Measurements from ENCODE around the gene DPF3. TPM values are rescaled to one million over a fixed set of nuclear protein-coding genes. Genes with fewer than 3 reads are reported as not detected.

DPF3 gene
- total RNA-seq, 1 donor from 2014 or later, result 0.90 TPM

GRCh38 chr14:72699852-72700257 is 194.0 kb downstream of the DPF3 start:
- Histone ChIP-seq H3K4me1 (no peaks in the 10 kb centered on the region), H3K27me3 (no peaks in the 10 kb centered on the region), H3K9me3 (no peaks in the 10 kb centered on the region), H3K4me3 (no peak overlapping the region), H3K27ac (no peak overlapping the region), H3K36me3 (no peaks in the 10 kb centered on the region)
- no peak for DNase-seq
- ATAC-seq, result peak; percentile 90
- intact Hi-C loops (cut with DNase I), result no loop called here
- TF ChIP-seq, protein P1, sequence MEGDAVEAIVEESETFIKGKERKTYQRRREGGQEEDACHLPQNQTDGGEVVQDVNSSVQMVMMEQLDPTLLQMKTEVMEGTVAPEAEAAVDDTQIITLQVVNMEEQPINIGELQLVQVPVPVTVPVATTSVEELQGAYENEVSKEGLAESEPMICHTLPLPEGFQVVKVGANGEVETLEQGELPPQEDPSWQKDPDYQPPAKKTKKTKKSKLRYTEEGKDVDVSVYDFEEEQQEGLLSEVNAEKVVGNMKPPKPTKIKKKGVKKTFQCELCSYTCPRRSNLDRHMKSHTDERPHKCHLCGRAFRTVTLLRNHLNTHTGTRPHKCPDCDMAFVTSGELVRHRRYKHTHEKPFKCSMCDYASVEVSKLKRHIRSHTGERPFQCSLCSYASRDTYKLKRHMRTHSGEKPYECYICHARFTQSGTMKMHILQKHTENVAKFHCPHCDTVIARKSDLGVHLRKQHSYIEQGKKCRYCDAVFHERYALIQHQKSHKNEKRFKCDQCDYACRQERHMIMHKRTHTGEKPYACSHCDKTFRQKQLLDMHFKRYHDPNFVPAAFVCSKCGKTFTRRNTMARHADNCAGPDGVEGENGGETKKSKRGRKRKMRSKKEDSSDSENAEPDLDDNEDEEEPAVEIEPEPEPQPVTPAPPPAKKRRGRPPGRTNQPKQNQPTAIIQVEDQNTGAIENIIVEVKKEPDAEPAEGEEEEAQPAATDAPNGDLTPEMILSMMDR (IDR thresholded peaks at IDR 0.05), result no peak

GRCh38 chr14:72699443-72699842 is 194.5 kb downstream of the DPF3 start:
- DNase-seq (no peak), ATAC-seq (no peak)
- no peak overlapping the region for H3K27ac ChIP-seq
- intact Hi-C loops (cut with DNase I), result no loop called here
- H3K4me1 ChIP-seq, result no peaks in the 10 kb centered on the region
- H3K4me3 ChIP-seq, result no peak overlapping the region
- TF ChIP-seq, protein P1 (IDR thresholded peaks at IDR 0.05), result no peak
- no peaks in the 10 kb centered on the region for H3K9me3 ChIP-seq
- H3K27me3 ChIP-seq, result no peaks in the 10 kb centered on the region
- no peaks in the 10 kb centered on the region for H3K36me3 ChIP-seq

DNA sequence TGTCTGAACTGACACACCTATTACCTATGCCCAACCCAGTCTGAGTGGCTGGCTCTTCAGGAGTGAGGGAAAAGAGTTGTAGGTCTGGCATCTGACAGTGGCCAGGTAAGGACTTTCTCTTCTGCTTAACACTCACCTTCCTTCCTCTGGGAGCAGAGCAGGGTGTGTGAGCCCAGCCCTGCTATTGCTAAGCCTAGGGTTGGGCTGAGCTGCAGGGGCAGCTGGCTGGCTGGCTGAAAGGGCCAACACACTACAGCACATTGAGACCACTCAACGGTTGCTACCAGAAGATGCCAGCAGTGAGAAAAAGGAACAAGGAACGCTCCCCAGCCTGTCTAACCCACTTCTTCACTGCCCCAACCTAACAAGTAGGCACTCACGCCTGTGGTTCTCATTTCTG is 201.2 kb downstream of the DPF3 start:
- intact Hi-C loops (cut with DNase I), result no loop called here
- Histone ChIP-seq H3K27ac (no peak overlapping the region), H3K4me1 (no peaks in the 10 kb centered on the region), H3K27me3 (no peaks in the 10 kb centered on the region), H3K4me3 (no peak overlapping the region), H3K36me3 (no peaks in the 10 kb centered on the region), H3K9me3 (no peaks in the 10 kb centered on the region)
- TF ChIP-seq, protein P1 (IDR thresholded peaks at IDR 0.05), result no peak
- peak; percentile 75 for ATAC-seq
- DNase-seq, result no peak

- Histone ChIP-seq H3K4me3 (no peak overlapping the region), H3K9me3 (no peaks in the 10 kb centered on the region), H3K27ac (no peak overlapping the region), H3K4me1 (no peaks in the 10 kb centered on the region), H3K27me3 (no peaks in the 10 kb centered on the region), H3K36me3 (no peaks in the 10 kb centered on the region)
- no peak for DNase-seq
- intact Hi-C loops (cut with DNase I), result no loop called here
- no peak for ATAC-seq
- TF ChIP-seq, protein P1 (IDR thresholded peaks at IDR 0.05), result no peak
These were observed 203.6 kb downstream of the DPF3 start for GRCh38 chr14:72690324-72690723.

DNA sequence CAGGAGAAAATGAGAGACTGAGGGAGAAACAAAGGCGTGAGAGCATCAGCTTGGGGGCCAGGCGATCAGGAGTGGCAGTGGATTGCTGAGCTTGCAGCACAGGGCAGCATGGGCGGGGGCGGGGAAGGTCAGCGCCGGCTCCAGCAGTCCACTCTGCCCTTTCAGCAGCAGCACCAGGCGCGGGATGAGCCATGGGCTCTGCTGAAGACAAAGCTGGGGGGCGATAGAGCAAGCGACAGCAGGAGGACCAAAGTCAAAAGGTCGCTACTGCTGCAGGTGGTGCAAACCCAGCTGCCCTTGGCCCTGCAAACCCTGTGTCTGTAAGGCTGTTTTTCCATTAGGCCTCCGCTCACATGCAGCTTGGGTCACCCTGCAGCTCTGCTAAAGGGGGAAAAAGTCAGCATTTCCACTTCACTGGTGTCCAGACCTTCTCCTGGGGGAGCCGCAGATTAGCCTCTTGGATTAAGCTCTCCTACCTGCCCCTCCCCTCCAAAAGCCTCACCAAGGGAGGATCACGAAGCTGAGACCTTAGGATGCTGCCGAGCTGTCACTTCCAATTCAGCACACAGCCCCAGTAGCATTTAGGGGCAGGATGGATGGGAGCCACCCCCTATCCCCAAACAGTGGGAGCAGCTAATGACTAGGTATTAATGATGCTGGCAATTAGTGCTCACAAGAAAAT is 204.8 kb downstream of the DPF3 start:
- intact Hi-C loops (cut with DNase I), result no loop called here
- no peak for DNase-seq
- Histone ChIP-seq H3K4me3 (no peak overlapping the region), H3K27me3 (no peaks in the 10 kb centered on the region), H3K27ac (no peak overlapping the region), H3K9me3 (no peaks in the 10 kb centered on the region), H3K36me3 (no peaks in the 10 kb centered on the region), H3K4me1 (no peaks in the 10 kb centered on the region)
- TF ChIP-seq, protein P1 (IDR thresholded peaks at IDR 0.05), result no peak
- ATAC-seq, result no peak

DNA sequence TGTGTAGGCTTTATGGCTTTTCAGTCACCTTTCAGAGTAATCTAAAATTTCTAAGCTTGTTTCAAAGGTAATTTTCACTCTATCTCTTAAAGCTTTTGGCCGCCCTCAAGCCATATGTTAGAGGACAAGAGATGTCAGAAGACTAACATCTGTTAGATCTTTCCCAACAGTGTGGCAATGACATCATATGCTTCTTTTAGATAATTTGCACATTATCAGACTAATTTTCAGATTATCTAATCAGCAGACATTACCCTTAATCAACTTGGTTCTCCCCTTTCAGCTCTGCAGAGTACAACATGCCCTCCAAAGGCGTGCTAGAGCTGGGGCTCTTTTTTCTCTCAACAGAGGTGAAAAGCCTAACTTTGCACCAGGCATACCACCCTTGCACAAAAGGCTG is 207.1 kb downstream of the DPF3 start:
- Histone ChIP-seq H3K9me3 (no peaks in the 10 kb centered on the region), H3K27ac (no peak overlapping the region), H3K36me3 (no peaks in the 10 kb centered on the region), H3K27me3 (no peaks in the 10 kb centered on the region), H3K4me1 (no peaks in the 10 kb centered on the region), H3K4me3 (no peak overlapping the region)
- intact Hi-C loops (cut with DNase I), result no loop called here
- TF ChIP-seq, protein P1 (IDR thresholded peaks at IDR 0.05), result no peak
- no peak for ATAC-seq
- DNase-seq, result no peak

Measured in upper lobe of right lung (tissue), 1 donor.